ENCODE data around the gene EGFLAM. TPM values are rescaled to one million over a fixed set of nuclear protein-coding genes. Genes with fewer than 3 reads are reported as not detected.
A peak's percentile ranks its signal among the peaks of the same experiment; 100 is the strongest.

Gene EGFLAM
- total and polyA plus RNA-seq, 4 donors: 4.6 to 15.8 (median 14.0) TPM

DNA sequence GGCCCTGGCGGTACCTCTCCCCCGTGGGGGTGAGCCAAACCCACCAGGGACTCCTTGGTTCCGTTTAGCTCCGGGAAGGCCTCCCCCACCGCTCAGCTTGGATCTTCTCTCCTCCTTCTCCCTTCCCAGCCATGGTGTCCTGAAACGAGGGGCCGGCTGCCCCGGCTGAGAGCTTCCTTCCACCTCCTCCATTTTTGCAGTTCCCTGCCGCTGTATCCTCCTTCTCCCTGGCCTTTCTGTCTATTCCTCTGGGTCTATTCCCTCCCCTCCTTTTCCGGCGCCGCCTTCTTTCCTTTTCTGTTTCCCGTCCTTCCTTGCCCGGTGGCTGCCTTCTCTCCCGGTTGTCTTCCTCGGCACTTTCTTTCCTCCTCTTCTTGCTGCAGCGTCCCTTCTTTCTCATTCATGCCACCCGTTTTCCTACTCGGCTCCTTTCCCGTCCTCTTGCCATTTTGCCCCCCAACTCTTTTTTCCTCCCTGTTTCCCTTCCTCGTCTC lies 187.7 kb downstream of the EGFLAM start:
- DNase-seq (peak in 1 of 2 donors; percentile 44), ATAC-seq (ENCODE audit: low FRiP score) (peak; percentile 28)
- 37 to 45% methylated on average over 20 to 21 of the region's 21 CpGs for WGBS, 2 donors
- Histone ChIP-seq H3K4me1 (ENCODE audit: control insufficient read depth in 1 of 2, insufficient read depth in 2 of 2, low read length in 2 of 2) (no peaks in the 10 kb centered on the region), H3K27me3 (ENCODE audit: control insufficient read depth in 1 of 2, insufficient read depth in 2 of 2, low read length in 1 of 2) (no peaks in the 10 kb centered on the region), H3K27ac (ENCODE audit: low read depth in 1 of 2, low read length in 2 of 2) (peak overlapping the region in 1 of 2 donors; percentile 46), H3K36me3 (ENCODE audit: control insufficient read depth in 1 of 2, insufficient read depth in 2 of 2, low read length in 1 of 2) (no peaks in the 10 kb centered on the region), H3K4me3 (ENCODE audit: low read length in 2 of 2) (peak overlapping the region; percentile 7 to 15), H3K9me3 (ENCODE audit: control insufficient read depth, low read length) (no peaks in the 10 kb centered on the region)
- intact Hi-C loops (cut with DNase I): no loop called here

DNA sequence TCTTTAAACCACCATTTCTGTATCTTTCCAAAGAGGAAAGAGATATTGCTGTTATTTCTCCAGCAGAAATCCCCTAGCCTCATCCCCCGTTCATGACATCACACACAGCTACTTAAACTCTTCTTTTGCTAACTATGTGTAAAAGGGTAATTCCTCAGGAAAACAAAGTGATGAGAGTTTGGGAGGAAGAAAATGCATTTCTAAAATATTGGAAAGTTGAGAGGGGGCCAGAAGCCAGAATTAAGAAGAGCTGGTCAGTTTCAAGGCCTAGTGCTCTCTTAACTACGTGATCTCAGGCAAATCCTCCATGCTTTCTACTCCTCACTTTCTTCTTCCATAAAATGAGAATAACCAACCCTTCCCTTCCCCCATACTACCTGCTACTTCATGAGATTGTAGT lies 188.7 kb downstream of the EGFLAM start:
- intact Hi-C loops (cut with DNase I): no loop called here
- DNase-seq: no peak
- no peak for ATAC-seq (ENCODE audit: low FRiP score)
- Histone ChIP-seq H3K9me3 (ENCODE audit: control insufficient read depth, low read length) (no peaks in the 10 kb centered on the region), H3K4me3 (ENCODE audit: low read length in 2 of 2) (no peak overlapping the region), H3K4me1 (ENCODE audit: control insufficient read depth in 1 of 2, insufficient read depth in 2 of 2, low read length in 2 of 2) (no peaks in the 10 kb centered on the region), H3K27ac (ENCODE audit: low read depth in 1 of 2, low read length in 2 of 2) (no peak overlapping the region), H3K27me3 (ENCODE audit: control insufficient read depth in 1 of 2, insufficient read depth in 2 of 2, low read length in 1 of 2) (no peaks in the 10 kb centered on the region), H3K36me3 (ENCODE audit: control insufficient read depth in 1 of 2, insufficient read depth in 2 of 2, low read length in 1 of 2) (no peaks in the 10 kb centered on the region)
- WGBS, 2 donors: 94 to 99% methylated on average over 2 of the region's 2 CpGs

DNA sequence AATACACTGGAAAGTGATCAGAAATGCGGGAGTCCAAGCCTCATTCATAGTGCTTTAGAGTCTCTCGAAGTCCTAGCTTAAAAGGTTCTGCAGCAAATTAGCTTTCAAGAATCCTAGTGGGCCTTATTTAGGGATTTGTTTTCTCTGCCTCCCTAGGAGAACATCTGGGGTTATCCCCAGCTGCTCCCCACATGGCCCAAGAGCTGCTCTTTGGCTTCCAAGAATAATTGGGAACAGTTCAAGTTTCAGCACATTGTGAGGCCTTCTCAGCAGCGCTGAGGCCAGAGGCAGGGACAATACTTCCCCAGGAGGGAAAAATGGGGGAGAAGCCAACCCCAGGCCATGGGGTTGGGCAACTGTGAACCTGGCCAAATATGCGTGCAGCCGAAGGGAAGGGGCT lies 189.4 kb downstream of the EGFLAM start:
- ATAC-seq (ENCODE audit: low FRiP score) (peak; percentile 75), DNase-seq (no peak)
- intact Hi-C loops (cut with DNase I): no loop called here
- Histone ChIP-seq H3K27ac (ENCODE audit: low read depth in 1 of 2, low read length in 2 of 2) (no peak overlapping the region), H3K4me1 (ENCODE audit: control insufficient read depth in 1 of 2, insufficient read depth in 2 of 2, low read length in 2 of 2) (no peaks in the 10 kb centered on the region), H3K36me3 (ENCODE audit: control insufficient read depth in 1 of 2, insufficient read depth in 2 of 2, low read length in 1 of 2) (no peaks in the 10 kb centered on the region), H3K27me3 (ENCODE audit: control insufficient read depth in 1 of 2, insufficient read depth in 2 of 2, low read length in 1 of 2) (no peaks in the 10 kb centered on the region), H3K9me3 (ENCODE audit: control insufficient read depth, low read length) (no peaks in the 10 kb centered on the region), H3K4me3 (ENCODE audit: low read length in 2 of 2) (no peak overlapping the region)
- WGBS, 2 donors: 34 to 49% methylated on average over 5 of the region's 5 CpGs

DNA sequence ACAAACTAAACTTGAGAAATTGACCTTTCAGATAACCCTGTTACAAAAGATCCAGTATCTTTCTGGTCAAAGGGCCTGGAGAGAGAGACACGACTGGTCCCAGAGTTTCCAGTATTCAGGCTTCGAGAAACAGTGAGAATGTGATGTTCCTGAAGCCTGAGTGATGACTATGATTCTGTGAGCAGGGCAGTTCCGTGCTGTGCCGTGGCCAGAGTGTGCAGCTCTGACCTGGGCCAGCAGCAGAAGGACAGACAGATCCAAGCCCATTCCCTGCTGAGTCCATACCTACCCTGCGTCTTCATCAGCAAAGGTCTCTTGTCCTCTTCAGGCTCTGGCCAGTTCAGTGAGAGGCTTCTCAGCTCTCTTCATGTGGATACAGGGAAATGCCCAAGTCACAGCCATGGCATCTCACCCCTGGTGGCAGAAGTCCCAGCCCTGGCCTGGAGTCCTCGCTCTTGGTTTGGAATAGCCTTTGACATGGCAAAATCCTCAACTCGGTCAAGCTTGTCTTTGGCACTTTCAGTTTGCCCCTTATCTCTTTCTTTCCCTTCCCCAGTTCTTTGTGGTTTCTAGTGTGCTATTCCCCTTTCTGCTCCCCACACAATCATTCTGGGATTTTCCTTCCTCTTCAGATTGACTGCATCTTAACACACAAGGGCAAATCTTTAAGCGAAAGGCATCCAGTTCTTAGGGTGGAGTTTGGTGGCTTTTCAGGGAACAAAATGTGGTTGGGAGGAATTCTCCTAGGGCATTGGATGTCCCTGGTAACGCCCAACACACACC lies 190.4 kb downstream of the EGFLAM start:
- intact Hi-C loops (cut with DNase I): no loop called here
- WGBS, 2 donors: 54 to 72% methylated on average over 9 of the region's 9 CpGs
- DNase-seq (no peak), ATAC-seq (ENCODE audit: low FRiP score) (no peak)
- H3K27ac ChIP-seq (ENCODE audit: low read depth in 1 of 2, low read length in 2 of 2): no peak overlapping the region
- H3K4me1 ChIP-seq (ENCODE audit: control insufficient read depth in 1 of 2, insufficient read depth in 2 of 2, low read length in 2 of 2): no peaks in the 10 kb centered on the region
- no peaks in the 10 kb centered on the region for H3K36me3 ChIP-seq (ENCODE audit: control insufficient read depth in 1 of 2, insufficient read depth in 2 of 2, low read length in 1 of 2)
- no peaks in the 10 kb centered on the region for H3K9me3 ChIP-seq (ENCODE audit: control insufficient read depth, low read length)
- no peaks in the 10 kb centered on the region for H3K27me3 ChIP-seq (ENCODE audit: control insufficient read depth in 1 of 2, insufficient read depth in 2 of 2, low read length in 1 of 2)
- no peak overlapping the region for H3K4me3 ChIP-seq (ENCODE audit: low read length in 2 of 2)

DNA sequence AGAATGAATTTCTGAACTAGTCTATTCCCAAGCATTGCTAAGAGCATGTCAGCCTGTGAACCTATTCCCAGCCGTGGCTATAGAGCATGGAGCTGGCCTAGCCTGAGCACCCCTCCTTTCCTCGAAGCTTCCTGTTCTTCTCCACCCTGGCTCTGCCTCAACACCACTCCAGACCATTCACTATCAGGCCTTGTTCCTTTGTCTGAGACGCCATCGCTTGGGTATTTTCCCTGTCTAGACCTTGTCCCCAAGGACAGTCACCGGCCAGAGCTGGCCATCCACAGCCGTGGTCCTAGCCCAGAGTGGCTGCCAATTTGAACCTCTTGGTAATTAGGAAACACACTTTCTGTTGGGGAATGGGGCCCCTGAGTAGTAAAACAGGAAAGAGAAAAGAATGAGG lies 192.3 kb downstream of the EGFLAM start:
- WGBS, 2 donors: 76 to 85% methylated on average over 6 of the region's 6 CpGs
- no peak overlapping the region for H3K27ac ChIP-seq (ENCODE audit: low read depth in 1 of 2, low read length in 2 of 2)

DNA sequence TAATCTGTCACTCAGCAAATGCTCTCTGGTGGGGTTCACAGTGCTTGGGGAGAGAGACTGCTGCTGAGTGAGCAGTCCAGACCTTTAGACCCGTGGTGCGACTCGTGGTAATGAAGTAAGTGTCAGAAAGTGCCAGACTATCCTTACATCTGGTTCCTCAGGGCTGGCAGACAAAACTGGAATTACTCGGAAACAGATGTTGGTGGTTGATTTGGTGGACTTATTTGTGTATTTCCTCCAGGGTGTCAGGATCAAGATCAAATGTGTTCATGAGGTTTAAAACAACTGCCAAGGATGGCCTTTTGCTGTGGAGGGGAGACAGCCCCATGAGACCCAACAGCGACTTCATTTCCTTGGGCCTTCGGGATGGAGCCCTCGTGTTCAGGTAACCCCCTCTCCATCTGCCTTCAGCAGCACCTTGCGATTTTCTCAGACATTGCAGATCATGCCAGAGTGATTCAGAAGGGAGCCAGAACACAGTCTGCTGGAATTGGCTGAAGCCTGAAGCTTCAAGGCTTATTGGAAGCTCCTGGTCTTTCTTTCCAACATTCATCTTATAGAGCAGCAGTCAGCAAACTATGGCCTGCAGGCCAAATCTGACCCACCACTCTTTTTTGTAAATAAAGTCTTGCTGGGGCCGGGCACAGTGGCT lies 192.8 kb downstream of the EGFLAM start:
- H3K27ac ChIP-seq (ENCODE audit: low read depth in 1 of 2, low read length in 2 of 2): no peak overlapping the region
- no peak for DNase-seq
- H3K9me3 ChIP-seq (ENCODE audit: control insufficient read depth, low read length): no peaks in the 10 kb centered on the region
- intact Hi-C loops (cut with DNase I): no loop called here
- H3K27me3 ChIP-seq (ENCODE audit: control insufficient read depth in 1 of 2, insufficient read depth in 2 of 2, low read length in 1 of 2): no peaks in the 10 kb centered on the region
- H3K4me1 ChIP-seq (ENCODE audit: control insufficient read depth in 1 of 2, insufficient read depth in 2 of 2, low read length in 2 of 2): no peaks in the 10 kb centered on the region
- no peaks in the 10 kb centered on the region for H3K36me3 ChIP-seq (ENCODE audit: control insufficient read depth in 1 of 2, insufficient read depth in 2 of 2, low read length in 1 of 2)
- ATAC-seq (ENCODE audit: low FRiP score): no peak
- WGBS, 2 donors: 88 to 93% methylated on average over 9 of the region's 9 CpGs
- no peak overlapping the region for H3K4me3 ChIP-seq (ENCODE audit: low read length in 2 of 2)

More for the DNA sequence above, 192.3 kb downstream of the EGFLAM start:
- H3K4me3 ChIP-seq (ENCODE audit: low read length in 2 of 2): no peak overlapping the region
- ATAC-seq (ENCODE audit: low FRiP score) (no peak), DNase-seq (no peak)
- intact Hi-C loops (cut with DNase I): no loop called here
- no peaks in the 10 kb centered on the region for H3K36me3 ChIP-seq (ENCODE audit: control insufficient read depth in 1 of 2, insufficient read depth in 2 of 2, low read length in 1 of 2)
- no peaks in the 10 kb centered on the region for H3K4me1 ChIP-seq (ENCODE audit: control insufficient read depth in 1 of 2, insufficient read depth in 2 of 2, low read length in 2 of 2)
- H3K27me3 ChIP-seq (ENCODE audit: control insufficient read depth in 1 of 2, insufficient read depth in 2 of 2, low read length in 1 of 2): no peaks in the 10 kb centered on the region
- H3K9me3 ChIP-seq (ENCODE audit: control insufficient read depth, low read length): no peaks in the 10 kb centered on the region

DNA sequence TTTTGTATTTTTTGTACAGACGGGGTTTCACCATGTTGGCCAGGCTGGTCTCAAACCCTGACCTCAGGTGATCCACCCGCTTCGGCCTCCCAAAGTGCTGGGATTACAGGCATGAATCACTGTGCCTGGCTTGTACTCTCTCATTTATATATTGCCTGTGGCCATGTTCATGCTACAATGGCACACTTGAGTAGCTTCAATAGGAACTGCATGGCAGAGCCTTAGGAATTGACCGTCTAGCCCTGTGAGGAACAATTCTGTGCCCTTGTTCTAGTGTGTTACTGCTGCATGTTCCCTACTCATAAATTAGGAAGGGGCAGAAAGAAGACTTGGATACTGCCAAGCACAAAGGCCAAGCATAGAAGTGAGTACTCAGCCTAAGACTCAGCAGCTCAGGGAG lies 193.8 kb downstream of the EGFLAM start:
- Histone ChIP-seq H3K4me3 (ENCODE audit: low read length in 2 of 2) (no peak overlapping the region), H3K36me3 (ENCODE audit: control insufficient read depth in 1 of 2, insufficient read depth in 2 of 2, low read length in 1 of 2) (no peaks in the 10 kb centered on the region), H3K27me3 (ENCODE audit: control insufficient read depth in 1 of 2, insufficient read depth in 2 of 2, low read length in 1 of 2) (no peaks in the 10 kb centered on the region), H3K27ac (ENCODE audit: low read depth in 1 of 2, low read length in 2 of 2) (no peak overlapping the region), H3K9me3 (ENCODE audit: control insufficient read depth, low read length) (no peaks in the 10 kb centered on the region), H3K4me1 (ENCODE audit: control insufficient read depth in 1 of 2, insufficient read depth in 2 of 2, low read length in 2 of 2) (no peaks in the 10 kb centered on the region)
- ATAC-seq (ENCODE audit: low FRiP score) (no peak), DNase-seq (no peak)
- WGBS, 2 donors: 97 to 98% methylated on average over 4 of the region's 4 CpGs
- intact Hi-C loops (cut with DNase I): no loop called here

DNA sequence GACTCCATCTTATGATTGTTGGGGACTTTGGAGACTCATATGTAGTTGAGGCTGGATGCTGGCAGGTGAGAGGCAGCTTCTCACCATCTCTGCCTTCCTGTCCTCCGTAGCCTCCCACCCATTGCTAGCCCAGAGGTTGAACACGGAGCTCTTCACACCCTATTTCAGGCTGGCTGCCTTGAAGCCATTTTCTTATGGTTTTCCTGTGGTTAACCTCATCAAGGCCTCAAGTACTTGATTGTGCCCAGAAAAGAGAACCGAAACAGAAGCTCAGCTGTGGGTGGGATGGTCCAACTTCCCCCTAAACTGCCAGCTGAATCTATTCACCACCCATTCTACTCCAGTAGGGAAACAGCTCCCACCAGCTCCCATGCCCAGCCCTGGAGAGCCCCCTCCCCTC lies 195.1 kb downstream of the EGFLAM start:
- 88 to 92% methylated on average over 3 of the region's 3 CpGs for WGBS, 2 donors
- intact Hi-C loops (cut with DNase I): no loop called here
- Histone ChIP-seq H3K4me1 (ENCODE audit: control insufficient read depth in 1 of 2, insufficient read depth in 2 of 2, low read length in 2 of 2) (no peaks in the 10 kb centered on the region), H3K27me3 (ENCODE audit: control insufficient read depth in 1 of 2, insufficient read depth in 2 of 2, low read length in 1 of 2) (no peaks in the 10 kb centered on the region), H3K4me3 (ENCODE audit: low read length in 2 of 2) (no peak overlapping the region), H3K27ac (ENCODE audit: low read depth in 1 of 2, low read length in 2 of 2) (no peak overlapping the region), H3K36me3 (ENCODE audit: control insufficient read depth in 1 of 2, insufficient read depth in 2 of 2, low read length in 1 of 2) (peaks cover 0 to 2% of the 10 kb centered on the region in 2 donors), H3K9me3 (ENCODE audit: control insufficient read depth, low read length) (no peaks in the 10 kb centered on the region)
- DNase-seq: peak in 1 of 2 donors; percentile 38
- ATAC-seq (ENCODE audit: low FRiP score): no peak

DNA sequence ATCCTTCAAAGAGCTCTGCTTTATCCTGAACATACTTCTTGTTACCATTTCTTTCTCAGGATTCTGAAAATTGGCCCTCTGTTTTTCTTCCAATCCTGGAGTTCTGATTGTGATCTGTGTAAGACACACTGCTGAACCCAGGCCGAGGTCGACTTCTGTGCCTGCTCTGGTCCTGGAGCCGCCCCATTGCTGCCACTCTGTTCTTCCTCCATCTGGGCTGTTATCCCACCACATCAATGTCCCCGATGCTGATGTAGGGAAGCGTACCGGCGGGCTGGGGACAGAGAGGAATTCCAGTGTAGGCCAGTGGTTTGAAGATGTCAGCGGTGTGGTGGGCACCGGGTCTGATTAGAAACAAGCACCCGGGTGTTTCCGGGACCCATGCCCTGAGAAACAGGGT lies 195.6 kb downstream of the EGFLAM start:
- Histone ChIP-seq H3K27me3 (ENCODE audit: control insufficient read depth in 1 of 2, insufficient read depth in 2 of 2, low read length in 1 of 2) (no peaks in the 10 kb centered on the region), H3K9me3 (ENCODE audit: control insufficient read depth, low read length) (no peaks in the 10 kb centered on the region), H3K36me3 (ENCODE audit: control insufficient read depth in 1 of 2, insufficient read depth in 2 of 2, low read length in 1 of 2) (peaks cover 0 to 2% of the 10 kb centered on the region in 2 donors), H3K4me3 (ENCODE audit: low read length in 2 of 2) (no peak overlapping the region), H3K4me1 (ENCODE audit: control insufficient read depth in 1 of 2, insufficient read depth in 2 of 2, low read length in 2 of 2) (no peaks in the 10 kb centered on the region), H3K27ac (ENCODE audit: low read depth in 1 of 2, low read length in 2 of 2) (no peak overlapping the region)
- WGBS, 2 donors: 93 to 94% methylated on average over 11 of the region's 11 CpGs
- ATAC-seq (ENCODE audit: low FRiP score) (no peak), DNase-seq (peak in 1 of 2 donors; percentile 10)
- intact Hi-C loops (cut with DNase I): no loop called here
